SKM-1 (cell line): ENCODE results near the gene CYSTM1.

Experiments
- DNase-seq: peaks from one replicate; lab custom pipeline; 2025; ENCODE audit not compliant: unreplicated experiment; lab: John Stamatoyannopoulos, UW

CYSTM1 gene

GRCh38 chr5:140205216-140205615 is 30.2 kb downstream of the CYSTM1 start:
- DNase-seq, result no peak

DNA sequence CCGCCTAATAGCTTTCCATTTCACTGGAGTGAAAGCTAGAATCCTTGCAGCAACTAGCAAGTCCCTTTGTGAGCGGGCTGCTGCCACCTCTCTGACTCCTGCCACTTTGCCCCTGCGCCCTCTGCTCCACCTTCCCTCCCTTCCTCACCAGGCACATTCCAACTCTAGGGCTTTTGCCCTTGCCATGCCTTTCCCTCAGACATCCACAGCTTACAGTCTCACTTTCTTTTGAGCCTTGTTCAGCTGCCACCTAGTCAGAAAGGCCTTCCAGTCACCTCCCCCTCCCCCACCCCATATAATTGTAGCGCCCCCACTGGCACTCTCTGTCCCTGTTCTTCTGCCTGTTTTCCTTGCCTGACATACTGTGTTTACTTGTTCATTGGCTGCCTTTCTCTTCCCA is 31.0 kb downstream of the CYSTM1 start:
- DNase-seq, result no peak

GRCh38 chr5:140207250-140207964 is 32.4 kb downstream of the CYSTM1 start:
- no peak for DNase-seq

DNA sequence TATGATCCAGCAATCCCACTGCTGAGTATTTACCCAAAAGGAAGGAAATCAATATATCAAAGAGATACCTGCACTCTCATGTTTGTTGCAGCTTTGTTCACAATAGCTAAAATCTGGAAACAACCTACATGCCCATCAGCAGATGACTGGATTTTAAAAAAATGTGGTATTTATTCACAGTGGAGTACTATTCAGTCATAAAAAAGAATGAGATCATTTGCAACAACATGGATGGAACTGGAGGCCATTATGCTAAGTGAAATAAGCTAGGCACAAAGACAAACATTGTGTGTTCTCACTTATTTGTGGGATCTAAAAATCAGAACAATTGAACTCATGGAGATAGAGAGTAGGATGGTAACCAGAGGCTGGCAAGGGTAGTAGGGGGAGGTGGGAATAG is 33.1 kb downstream of the CYSTM1 start:
- no peak for DNase-seq

DNA sequence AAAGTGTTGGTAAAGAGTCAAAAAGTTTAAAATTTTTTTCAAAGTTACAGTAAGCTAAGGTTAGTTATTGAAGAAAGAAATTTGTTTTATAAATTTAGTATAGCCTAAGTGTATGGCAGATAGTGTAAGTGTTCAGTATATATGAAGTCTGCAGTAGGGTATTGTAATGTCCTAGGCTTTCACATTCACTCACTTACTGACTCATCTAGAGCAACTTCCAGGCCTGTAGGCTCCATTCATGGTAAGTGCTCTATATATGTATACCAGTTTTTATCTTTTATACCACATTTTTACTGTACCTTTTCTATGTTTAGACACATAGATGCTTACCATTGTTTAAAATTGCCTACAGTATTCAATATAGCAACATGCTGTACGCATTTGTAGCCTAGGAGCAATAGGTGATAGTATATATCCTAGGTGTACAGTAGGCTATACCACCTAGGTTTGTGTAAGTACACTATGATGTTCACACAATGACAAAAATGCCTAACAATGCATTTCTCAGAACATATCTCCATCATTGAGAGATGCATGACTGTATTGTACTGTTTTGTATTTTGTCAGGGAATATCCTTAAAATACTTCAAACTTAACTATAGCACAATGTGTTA is 38.5 kb downstream of the CYSTM1 start:
- DNase-seq, result no peak

DNA sequence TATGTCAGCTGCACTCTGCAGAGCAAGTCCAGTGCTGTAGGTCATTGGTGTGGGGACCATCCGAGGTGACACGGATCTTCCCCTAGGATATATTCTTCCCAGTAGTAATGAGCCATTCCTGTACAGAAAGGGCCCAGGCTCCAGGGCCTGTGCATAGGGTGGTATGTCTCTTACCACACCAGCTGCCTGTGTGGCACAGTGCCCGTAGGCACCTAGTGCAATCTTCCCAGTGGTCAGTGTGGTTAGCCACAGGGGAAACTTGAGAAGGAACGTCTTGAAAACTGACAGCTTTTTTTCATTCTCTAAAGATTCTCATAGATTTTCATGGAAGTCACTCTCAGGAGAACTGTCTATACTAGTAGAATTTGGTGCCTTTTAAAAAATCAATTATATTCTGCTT is 39.8 kb downstream of the CYSTM1 start:
- no peak for DNase-seq

GRCh38 chr5:140215276-140215675 is 40.3 kb downstream of the CYSTM1 start:
- no peak for DNase-seq

GRCh38 chr5:140216478-140217074 is 41.6 kb downstream of the CYSTM1 start:
- DNase-seq, result no peak

DNA sequence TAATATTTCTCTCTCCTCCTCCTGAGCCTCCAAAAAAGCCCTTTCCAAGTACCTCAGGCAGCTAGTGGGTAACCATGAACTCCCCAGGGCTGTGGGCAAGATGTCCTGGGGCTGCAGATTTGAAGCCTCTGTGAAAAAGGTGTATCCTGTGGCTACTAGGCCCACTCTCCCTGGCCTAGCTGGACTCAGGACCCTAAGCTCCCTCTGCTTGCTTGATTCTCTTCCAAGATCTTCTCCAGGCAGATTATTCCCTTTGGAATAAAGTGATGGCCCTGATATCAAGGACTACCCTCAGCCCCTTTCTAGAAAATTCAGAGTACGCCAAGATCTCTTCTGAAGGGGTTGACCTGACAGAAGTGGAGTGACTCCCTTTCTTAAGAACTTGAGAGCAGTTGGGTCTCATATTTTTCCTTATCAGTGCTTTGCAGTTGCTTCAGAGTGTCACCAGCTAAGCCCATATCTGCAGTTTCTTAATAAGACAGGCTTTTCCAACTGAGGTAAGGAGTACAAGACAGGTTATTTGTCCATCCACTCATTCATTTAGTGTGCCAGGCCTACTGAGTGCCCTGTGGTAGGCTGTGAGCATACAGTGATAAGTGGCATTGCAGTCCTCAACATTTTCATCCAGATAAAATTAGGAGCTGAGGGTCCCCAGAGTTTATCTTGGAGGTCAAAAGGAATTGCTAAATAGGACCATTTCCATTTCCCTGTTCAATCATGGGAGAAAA is 42.5 kb downstream of the CYSTM1 start:
- no peak for DNase-seq

DNA sequence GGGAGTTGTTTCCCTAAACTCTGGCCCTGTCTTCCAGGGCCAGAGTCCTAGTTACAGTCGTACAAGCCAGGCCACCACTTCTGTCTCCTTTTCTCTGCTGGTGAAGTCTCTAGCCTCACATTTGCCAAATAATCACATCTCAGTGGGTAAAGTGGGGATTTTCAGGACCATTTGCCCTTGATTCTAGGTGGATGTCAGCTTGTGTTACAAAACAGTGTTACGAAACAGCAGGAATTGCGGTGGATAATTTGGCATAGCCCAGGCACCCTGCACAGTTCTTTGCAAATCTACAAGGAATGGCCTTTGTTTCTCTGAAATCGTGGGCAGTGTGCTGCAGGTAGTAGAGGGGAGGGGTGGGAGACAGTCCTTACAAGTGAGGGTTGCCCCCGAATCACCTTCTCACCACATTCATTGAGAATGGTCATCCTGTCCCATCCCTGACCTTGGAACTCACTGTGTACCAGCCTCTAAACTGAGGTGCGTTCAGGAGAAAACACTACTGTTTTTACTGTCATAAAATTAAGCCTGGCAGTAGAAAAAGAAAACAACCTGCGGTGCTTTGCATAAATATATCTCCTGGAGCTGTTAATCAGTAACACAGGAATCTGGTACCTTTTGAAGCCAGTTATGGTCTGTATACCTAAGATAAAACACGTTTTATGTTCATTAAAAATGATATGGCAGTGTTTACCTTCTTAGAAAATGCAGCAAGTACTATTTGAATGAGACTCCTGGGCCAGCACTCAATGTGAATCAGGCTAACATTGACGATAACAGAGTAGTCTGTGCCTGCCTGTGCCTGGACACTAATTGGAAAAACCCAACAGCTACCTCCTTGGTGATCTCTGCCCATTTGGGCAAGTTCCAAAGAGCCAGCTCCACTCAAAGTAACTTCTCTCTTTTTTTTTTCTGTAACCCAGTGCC is 44.3 kb downstream of the CYSTM1 start:
- no peak for DNase-seq

GRCh38 chr5:140220032-140220697 is 45.2 kb downstream of the CYSTM1 start:
- no peak for DNase-seq

DNA sequence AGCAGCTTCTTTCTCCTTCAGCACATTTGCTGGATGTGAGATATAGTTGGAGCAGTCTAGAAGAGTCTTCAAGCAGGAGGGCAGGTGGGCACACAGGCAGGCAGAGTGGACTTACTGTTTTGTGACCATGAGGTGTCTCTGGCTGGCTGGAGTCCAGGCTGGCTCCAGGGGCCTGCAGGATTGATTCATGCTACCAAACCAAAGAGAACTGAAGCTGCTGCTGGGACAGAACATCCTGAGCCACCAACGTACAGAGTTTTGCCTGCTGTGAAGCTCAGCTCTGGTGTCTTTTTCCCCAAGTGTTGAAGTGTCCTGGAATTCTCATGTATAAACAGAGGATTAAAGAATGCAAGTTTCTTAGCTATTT is 45.7 kb downstream of the CYSTM1 start:
- DNase-seq, result no peak

DNA sequence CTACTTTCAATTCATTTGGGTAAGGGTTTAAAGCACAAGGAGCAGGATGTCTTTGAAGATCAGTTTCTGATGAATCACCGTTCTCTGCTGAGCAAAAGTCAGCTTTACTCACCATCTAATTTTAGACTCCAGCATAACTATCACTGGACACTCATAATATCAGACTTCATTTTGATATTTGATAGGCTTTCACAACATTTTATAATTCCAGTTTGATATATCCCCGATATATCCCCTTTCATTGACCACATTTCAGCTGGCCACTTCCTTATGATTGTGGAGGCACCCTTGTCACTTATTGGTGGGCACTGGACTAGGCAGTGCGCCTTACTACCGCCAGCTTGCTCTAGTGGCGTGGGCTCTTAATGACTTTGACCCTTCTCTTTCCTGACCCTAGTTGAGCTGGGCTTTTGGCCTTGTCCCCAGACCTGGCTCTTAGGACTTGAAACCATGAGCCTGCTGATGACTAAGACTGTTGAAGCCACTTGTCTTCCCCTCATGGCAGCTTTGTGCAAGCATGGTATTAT is 46.8 kb downstream of the CYSTM1 start:
- no peak for DNase-seq

GRCh38 chr5:140222416-140222815 is 47.4 kb downstream of the CYSTM1 start:
- no peak for DNase-seq

DNA sequence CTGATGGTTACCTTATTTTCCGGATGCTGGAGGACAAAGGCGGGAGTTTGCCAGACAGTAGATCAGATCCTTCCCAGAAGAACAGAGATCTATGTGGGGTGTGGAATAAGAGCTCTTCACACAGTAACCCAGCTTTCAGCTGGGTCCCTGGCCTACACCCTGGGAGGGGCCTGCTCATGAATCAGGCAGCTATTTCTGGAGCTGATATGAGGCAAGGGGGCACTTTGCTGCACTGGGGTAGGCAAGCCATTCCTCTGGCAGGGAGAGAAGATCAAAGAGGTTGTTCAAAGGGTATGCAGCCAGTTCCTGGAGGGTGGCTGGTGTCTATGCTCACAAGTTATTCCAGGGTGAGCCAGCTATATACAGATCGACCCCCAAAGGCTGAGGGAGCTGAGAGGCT is 48.6 kb downstream of the CYSTM1 start:
- DNase-seq, result no peak

DNA sequence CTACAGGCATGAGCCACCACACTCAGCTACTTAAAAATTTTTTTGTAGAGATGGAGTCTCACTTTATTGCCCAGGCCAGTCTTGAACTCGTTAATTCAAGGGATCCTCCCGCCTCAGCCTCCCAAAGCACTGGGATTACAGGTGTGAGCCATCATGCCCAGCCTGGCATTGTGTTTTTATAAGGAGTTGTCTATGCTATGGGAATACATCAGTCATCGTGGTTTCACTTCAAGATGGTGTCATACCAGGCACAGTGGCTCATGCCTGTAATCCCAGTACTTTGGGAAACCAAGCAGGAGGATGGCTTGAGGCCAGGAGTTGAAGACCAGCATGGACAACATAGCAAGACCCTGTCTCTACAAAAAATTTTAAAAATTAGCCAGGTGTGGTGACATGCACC is 49.7 kb downstream of the CYSTM1 start:
- no peak for DNase-seq

DNA sequence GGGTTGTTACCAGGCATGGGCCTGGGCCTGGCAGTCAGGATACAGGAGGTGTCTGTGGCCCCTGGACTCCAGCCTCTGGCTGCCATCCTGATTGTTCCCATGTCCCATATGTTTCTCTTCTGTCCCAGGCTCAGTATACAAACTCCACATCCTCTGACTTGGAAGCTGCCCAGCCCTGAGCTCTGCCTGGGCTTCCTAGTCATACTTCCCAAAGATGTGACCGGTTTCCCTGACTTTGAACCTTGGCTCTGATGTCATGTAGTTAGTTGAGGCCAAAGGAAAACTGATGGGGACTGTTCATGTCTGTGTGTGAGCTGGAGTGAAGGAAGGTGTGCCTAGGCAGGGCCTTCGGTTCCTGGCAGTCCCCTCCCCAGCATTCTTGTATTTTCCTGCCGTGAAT is 50.4 kb downstream of the CYSTM1 start:
- no peak for DNase-seq

DNA sequence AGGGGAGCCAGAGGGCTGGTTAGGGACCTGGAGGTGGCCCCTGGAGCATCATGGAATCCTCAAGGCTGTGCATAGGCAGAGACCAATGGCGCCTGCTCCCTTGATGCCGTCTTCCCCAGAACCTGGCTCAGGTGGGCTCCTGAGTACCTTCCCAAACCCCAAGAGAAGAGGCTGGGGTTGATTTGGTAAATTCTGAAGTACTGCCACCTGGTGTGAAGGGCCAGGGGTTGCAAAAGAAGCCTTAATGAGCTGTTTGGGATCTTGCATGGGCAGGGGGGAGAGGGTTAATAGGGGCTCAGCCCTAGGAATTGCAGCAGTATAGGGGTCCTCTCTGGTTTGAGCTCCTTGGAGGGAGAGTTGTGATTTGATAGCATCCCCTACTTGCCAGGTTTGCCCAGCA is 52.1 kb downstream of the CYSTM1 start:
- DNase-seq, result no peak

- no peak for DNase-seq
These were observed 53.4 kb downstream of the CYSTM1 start for GRCh38 chr5:140228364-140228837.

DNA sequence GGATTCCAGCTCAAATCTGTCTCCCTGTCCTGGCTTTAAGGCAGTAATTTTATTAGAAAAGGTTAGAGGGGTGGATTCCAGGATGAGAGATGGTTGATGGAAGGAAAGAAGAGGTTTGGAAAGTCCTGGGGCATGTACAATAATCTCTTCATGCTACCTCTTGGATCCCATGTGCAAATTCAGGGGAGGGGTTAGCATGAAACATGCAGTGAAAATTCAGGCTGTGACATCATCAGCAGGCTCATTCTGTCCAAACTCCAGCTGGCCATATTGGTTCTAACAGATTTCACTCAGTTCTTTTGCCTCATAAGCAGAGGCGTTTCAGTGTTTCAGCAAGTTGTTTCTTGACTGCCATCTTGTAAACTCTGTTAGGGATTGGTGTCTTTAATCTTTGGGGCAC is 55.4 kb downstream of the CYSTM1 start:
- no peak for DNase-seq
